ENCODE data around the gene HRAS.
"Not testable (repeated sequence)": the region's sequence is repeated elsewhere in the genome, so short reads cannot be mapped to it uniquely, and the experiment has no call there.

HRAS gene

GRCh38 chr11:575313-575995 lies 40.1 kb upstream of the HRAS start:
- Histone ChIP-seq H3K4me1 (ENCODE audit: control insufficient read depth, insufficient read depth, low read length, poor library complexity, severe bottlenecking) (peaks cover 38% of the 10 kb centered on the region), H3K36me3 (ENCODE audit: control insufficient read depth, insufficient read depth, low read length) (peaks cover 18% of the 10 kb centered on the region), H3K9me3 (ENCODE audit: control insufficient read depth, low read length) (no peaks in the 10 kb centered on the region), H3K27ac (ENCODE audit: low read depth, low read length, severe bottlenecking) (no peak overlapping the region), H3K4me3 (ENCODE audit: extremely low read depth, insufficient read depth, low read length, poor library complexity, severe bottlenecking) (peak overlapping the region; percentile 50)
- WGBS, 2 experiments (ENCODE audit: insufficient coverage in 2 of 2): 1 to 2% methylated on average over 46 to 47 of the region's 81 CpGs

GRCh38 chr11:574632-575312 lies 39.4 kb upstream of the HRAS start:
- Histone ChIP-seq H3K27ac (ENCODE audit: low read depth, low read length, severe bottlenecking) (no peak overlapping the region), H3K4me1 (ENCODE audit: control insufficient read depth, insufficient read depth, low read length, poor library complexity, severe bottlenecking) (peaks cover 36% of the 10 kb centered on the region), H3K9me3 (ENCODE audit: control insufficient read depth, low read length) (no peaks in the 10 kb centered on the region), H3K4me3 (ENCODE audit: extremely low read depth, insufficient read depth, low read length, poor library complexity, severe bottlenecking) (peak overlapping the region; percentile 50), H3K36me3 (ENCODE audit: control insufficient read depth, insufficient read depth, low read length) (peaks cover 15% of the 10 kb centered on the region)
- WGBS, 2 experiments (ENCODE audit: insufficient coverage in 2 of 2): 15 to 20% methylated on average over 20 to 21 of the region's 25 CpGs

- Histone ChIP-seq H3K4me1 (ENCODE audit: control insufficient read depth, insufficient read depth, low read length, poor library complexity, severe bottlenecking) (peaks cover 29% of the 10 kb centered on the region), H3K36me3 (ENCODE audit: control insufficient read depth, insufficient read depth, low read length) (peaks cover 14% of the 10 kb centered on the region)
- H3K9me3 ChIP-seq (ENCODE audit: control insufficient read depth, low read length); H3K4me3 ChIP-seq (ENCODE audit: extremely low read depth, insufficient read depth, low read length, poor library complexity, severe bottlenecking); H3K27ac ChIP-seq (ENCODE audit: low read depth, low read length, severe bottlenecking): not testable (repeated sequence)
- WGBS, 2 experiments (ENCODE audit: insufficient coverage in 2 of 2): 58 to 66% methylated on average over 10 to 12 of the region's 14 CpGs
These were observed 38.7 kb upstream of the HRAS start for GRCh38 chr11:574031-574570.

- Histone ChIP-seq H3K9me3 (ENCODE audit: control insufficient read depth, low read length) (no peaks in the 10 kb centered on the region), H3K27ac (ENCODE audit: low read depth, low read length, severe bottlenecking) (no peak overlapping the region), H3K36me3 (ENCODE audit: control insufficient read depth, insufficient read depth, low read length) (peaks cover 11% of the 10 kb centered on the region), H3K4me1 (ENCODE audit: control insufficient read depth, insufficient read depth, low read length, poor library complexity, severe bottlenecking) (peaks cover 22% of the 10 kb centered on the region), H3K4me3 (ENCODE audit: extremely low read depth, insufficient read depth, low read length, poor library complexity, severe bottlenecking) (no peak overlapping the region)
- WGBS, 2 experiments (ENCODE audit: insufficient coverage in 2 of 2): 93 to 94% methylated on average over 14 of the region's 16 CpGs
These were observed 37.9 kb upstream of the HRAS start for GRCh38 chr11:573146-573759.

- Histone ChIP-seq H3K4me3 (ENCODE audit: extremely low read depth, insufficient read depth, low read length, poor library complexity, severe bottlenecking) (no peak overlapping the region), H3K4me1 (ENCODE audit: control insufficient read depth, insufficient read depth, low read length, poor library complexity, severe bottlenecking) (peaks cover 12% of the 10 kb centered on the region), H3K27ac (ENCODE audit: low read depth, low read length, severe bottlenecking) (no peak overlapping the region), H3K36me3 (ENCODE audit: control insufficient read depth, insufficient read depth, low read length) (no peaks in the 10 kb centered on the region), H3K9me3 (ENCODE audit: control insufficient read depth, low read length) (no peaks in the 10 kb centered on the region)
- WGBS, 2 experiments (ENCODE audit: insufficient coverage in 2 of 2): 76 to 78% methylated on average over 5 to 8 of the region's 8 CpGs
These were observed 36.4 kb upstream of the HRAS start for GRCh38 chr11:571802-572185.

- H3K27ac ChIP-seq (ENCODE audit: low read depth, low read length, severe bottlenecking): no peak overlapping the region
- no peaks in the 10 kb centered on the region for H3K36me3 ChIP-seq (ENCODE audit: control insufficient read depth, insufficient read depth, low read length)
- WGBS, 2 experiments (ENCODE audit: insufficient coverage in 2 of 2): 60 to 65% methylated on average over 30 to 35 of the region's 36 CpGs
- peak overlapping the region; percentile 51 for H3K4me3 ChIP-seq (ENCODE audit: extremely low read depth, insufficient read depth, low read length, poor library complexity, severe bottlenecking)
- H3K9me3 ChIP-seq (ENCODE audit: control insufficient read depth, low read length): no peaks in the 10 kb centered on the region
- H3K4me1 ChIP-seq (ENCODE audit: control insufficient read depth, insufficient read depth, low read length, poor library complexity, severe bottlenecking): peaks cover 2% of the 10 kb centered on the region
These were observed 33.9 kb upstream of the HRAS start for GRCh38 chr11:569158-569885.

GRCh38 chr11:568306-569157 lies 33.2 kb upstream of the HRAS start:
- 2 to 3% methylated on average over 85 to 89 of the region's 123 CpGs for WGBS, 2 experiments (ENCODE audit: insufficient coverage in 2 of 2)
- H3K27ac ChIP-seq (ENCODE audit: low read depth, low read length, severe bottlenecking): no peak overlapping the region

GRCh38 chr11:567629-568292 lies 32.4 kb upstream of the HRAS start:
- Histone ChIP-seq H3K4me1 (ENCODE audit: control insufficient read depth, insufficient read depth, low read length, poor library complexity, severe bottlenecking) (no peaks in the 10 kb centered on the region), H3K4me3 (ENCODE audit: extremely low read depth, insufficient read depth, low read length, poor library complexity, severe bottlenecking) (peak overlapping the region; percentile 51), H3K27ac (ENCODE audit: low read depth, low read length, severe bottlenecking) (no peak overlapping the region), H3K9me3 (ENCODE audit: control insufficient read depth, low read length) (no peaks in the 10 kb centered on the region), H3K36me3 (ENCODE audit: control insufficient read depth, insufficient read depth, low read length) (no peaks in the 10 kb centered on the region)
- 25 to 32% methylated on average over 26 to 31 of the region's 41 CpGs for WGBS, 2 experiments (ENCODE audit: insufficient coverage in 2 of 2)

More at GRCh38 chr11:568306-569157, 33.2 kb upstream of the HRAS start:
- no peaks in the 10 kb centered on the region for H3K4me1 ChIP-seq (ENCODE audit: control insufficient read depth, insufficient read depth, low read length, poor library complexity, severe bottlenecking)
- H3K36me3 ChIP-seq (ENCODE audit: control insufficient read depth, insufficient read depth, low read length): no peaks in the 10 kb centered on the region
- no peaks in the 10 kb centered on the region for H3K9me3 ChIP-seq (ENCODE audit: control insufficient read depth, low read length)
- peak overlapping the region; percentile 51 for H3K4me3 ChIP-seq (ENCODE audit: extremely low read depth, insufficient read depth, low read length, poor library complexity, severe bottlenecking)

GRCh38 chr11:567011-567628 lies 31.7 kb upstream of the HRAS start:
- 90 to 91% methylated on average over 17 to 18 of the region's 18 CpGs for WGBS, 2 experiments (ENCODE audit: insufficient coverage in 2 of 2)
- H3K36me3 ChIP-seq (ENCODE audit: control insufficient read depth, insufficient read depth, low read length): no peaks in the 10 kb centered on the region
- H3K9me3 ChIP-seq (ENCODE audit: control insufficient read depth, low read length): no peaks in the 10 kb centered on the region
- no peak overlapping the region for H3K27ac ChIP-seq (ENCODE audit: low read depth, low read length, severe bottlenecking)
- peak overlapping the region; percentile 51 for H3K4me3 ChIP-seq (ENCODE audit: extremely low read depth, insufficient read depth, low read length, poor library complexity, severe bottlenecking)
- no peaks in the 10 kb centered on the region for H3K4me1 ChIP-seq (ENCODE audit: control insufficient read depth, insufficient read depth, low read length, poor library complexity, severe bottlenecking)

Data from mesodermal cell (in vitro differentiated cells).